ENCODE measurements around the gene MINDY4. TPM values are rescaled to one million over a fixed set of nuclear protein-coding genes. Genes with fewer than 3 reads are reported as not detected.

The MINDY4 gene
- total and polyA plus RNA-seq, 8 donors: 8.0 to 56.0 (median 17.4) TPM

DNA sequence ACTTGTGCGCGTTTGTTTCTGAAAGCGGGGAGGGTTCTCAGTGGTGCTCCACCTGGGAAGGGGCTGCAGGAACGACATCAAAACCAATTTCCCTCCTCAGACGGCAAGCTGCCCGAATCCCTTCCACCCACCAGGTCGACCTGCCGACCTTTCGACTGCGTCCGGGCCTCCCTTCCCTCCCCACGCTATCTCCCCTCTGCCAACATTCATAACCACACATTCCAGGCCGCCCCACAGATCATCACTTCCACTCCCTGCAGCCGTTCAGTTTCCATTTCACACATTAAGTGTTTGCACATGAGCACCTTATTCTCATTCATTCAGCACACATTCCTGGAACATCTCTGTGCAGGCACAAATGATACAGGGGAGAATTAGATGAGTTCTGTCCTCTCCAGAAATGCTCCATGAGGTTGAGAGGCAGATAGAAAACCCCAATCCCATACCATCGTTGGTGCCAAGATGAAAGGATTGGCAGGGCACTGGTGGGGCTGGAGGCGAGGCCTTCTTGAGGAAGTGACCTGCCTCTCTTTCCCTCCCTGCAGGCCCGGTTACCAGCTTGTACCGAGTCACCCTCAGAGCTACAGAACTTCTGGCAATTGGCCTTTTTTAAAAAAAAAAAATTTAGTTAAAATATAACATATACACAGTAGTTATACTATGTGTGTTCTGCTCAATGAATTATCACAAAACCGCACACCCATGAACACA, 70.0 kb downstream of the MINDY4 start:
- Histone ChIP-seq H3K36me3 (no peaks in the 10 kb centered on the region), H3K27ac (no peak overlapping the region)
- ATAC-seq: peak; percentile 3

DNA sequence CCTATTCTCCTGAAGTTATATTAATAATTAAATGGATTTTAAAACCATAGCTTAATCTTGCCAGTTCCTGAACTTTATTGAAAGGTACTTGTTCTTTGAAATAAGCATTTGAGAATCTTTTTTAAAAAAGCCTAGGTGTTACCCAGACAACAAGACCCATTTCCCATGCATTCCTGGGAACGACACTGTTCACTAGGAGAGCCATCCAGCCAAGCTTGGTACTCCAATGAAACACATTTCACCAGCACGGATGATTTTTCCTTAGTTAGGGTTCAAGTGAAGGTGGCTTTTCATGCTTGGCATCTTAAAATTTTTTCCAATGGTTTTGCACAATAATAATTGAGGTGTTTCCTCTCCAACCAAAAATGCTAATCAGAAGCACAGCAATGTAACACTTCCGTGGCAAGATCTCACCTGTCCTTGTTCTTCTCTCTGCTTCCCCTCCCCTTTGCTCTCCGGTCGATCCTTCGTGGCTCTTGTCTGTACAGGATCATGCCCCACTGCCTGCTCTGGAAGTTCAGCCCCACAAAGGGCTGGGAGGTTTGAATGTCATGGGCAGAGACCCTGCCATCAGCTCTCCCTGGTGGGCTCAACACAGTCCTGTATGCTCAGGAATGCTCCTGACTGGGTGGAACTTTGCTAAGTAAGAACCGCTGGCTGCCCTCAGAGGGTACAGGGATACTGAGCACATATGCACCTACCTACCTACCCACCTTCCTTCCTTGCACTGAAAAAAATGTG, 70.8 kb downstream of the MINDY4 start:
- H3K27me3 ChIP-seq: no peaks in the 10 kb centered on the region
- DNase-seq: no peak
- no peak overlapping the region for H3K4me3 ChIP-seq
- no peaks in the 10 kb centered on the region for H3K36me3 ChIP-seq
- H3K27ac ChIP-seq: peak overlapping the region in 1 of 2 donors; percentile 35
- TF ChIP-seq, protein P1, sequence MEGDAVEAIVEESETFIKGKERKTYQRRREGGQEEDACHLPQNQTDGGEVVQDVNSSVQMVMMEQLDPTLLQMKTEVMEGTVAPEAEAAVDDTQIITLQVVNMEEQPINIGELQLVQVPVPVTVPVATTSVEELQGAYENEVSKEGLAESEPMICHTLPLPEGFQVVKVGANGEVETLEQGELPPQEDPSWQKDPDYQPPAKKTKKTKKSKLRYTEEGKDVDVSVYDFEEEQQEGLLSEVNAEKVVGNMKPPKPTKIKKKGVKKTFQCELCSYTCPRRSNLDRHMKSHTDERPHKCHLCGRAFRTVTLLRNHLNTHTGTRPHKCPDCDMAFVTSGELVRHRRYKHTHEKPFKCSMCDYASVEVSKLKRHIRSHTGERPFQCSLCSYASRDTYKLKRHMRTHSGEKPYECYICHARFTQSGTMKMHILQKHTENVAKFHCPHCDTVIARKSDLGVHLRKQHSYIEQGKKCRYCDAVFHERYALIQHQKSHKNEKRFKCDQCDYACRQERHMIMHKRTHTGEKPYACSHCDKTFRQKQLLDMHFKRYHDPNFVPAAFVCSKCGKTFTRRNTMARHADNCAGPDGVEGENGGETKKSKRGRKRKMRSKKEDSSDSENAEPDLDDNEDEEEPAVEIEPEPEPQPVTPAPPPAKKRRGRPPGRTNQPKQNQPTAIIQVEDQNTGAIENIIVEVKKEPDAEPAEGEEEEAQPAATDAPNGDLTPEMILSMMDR (IDR thresholded peaks at IDR 0.05): no peak
- no peaks in the 10 kb centered on the region for H3K9me3 ChIP-seq
- no peak for ATAC-seq
- H3K4me1 ChIP-seq: peaks cover 19 to 25% of the 10 kb centered on the region in 2 donors
- intact Hi-C loops (cut with DNase I): no loop called here

More for the DNA sequence above, 70.0 kb downstream of the MINDY4 start:
- Histone ChIP-seq H3K27me3 (no peaks in the 10 kb centered on the region), H3K4me3 (no peak overlapping the region), H3K9me3 (no peaks in the 10 kb centered on the region), H3K4me1 (peaks cover 19% of the 10 kb centered on the region in 2 donors)
- intact Hi-C loops (cut with DNase I): no loop called here
- DNase-seq: no peak
- TF ChIP-seq, protein P1 (IDR thresholded peaks at IDR 0.05): no peak

DNA sequence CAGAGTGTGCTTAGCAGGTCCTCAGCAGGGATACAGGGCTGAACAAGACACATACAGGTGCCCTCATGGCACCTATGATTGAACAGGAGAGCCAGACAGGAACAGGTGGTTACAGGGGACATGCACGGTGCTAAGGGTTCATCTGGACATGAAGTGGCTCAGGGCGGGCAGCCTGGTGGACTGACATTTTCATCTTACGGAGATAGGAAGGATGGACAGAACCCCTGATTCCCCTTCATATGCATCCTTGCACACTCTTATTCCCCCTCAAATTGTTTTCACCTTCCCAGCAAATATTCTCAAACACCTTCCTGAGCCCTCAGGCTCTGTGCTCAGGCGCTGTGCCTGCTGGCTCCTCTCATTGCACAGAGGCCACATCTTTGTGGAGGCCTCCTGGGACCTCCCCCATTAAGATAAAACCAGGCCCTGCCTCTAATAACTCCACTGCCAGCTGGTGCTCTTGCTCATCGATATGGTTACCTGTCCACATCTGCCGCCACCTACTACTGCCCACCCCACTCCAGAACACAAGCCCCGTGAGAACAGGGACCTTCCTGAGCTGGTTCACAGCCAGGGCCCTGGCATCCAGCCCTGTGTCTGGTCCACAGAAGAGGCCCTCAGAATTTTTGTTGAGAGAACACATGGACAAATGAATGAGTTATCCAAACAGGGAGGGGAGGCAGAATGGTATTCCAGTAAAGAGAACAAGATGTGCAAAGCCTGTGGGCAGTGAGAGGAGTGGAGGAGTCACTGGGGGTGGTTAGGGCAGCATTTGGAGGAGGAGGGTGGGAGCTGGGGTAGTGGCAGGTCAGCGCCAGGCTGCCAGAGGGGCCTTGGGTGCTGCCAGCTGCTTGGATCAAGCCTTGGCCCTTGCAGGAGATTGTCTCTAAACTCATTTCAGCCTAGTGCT, 71.6 kb downstream of the MINDY4 start:
- DNase-seq (no peak), ATAC-seq (peak; percentile 49)
- TF ChIP-seq, protein P1 (IDR thresholded peaks at IDR 0.05): no peak
- Histone ChIP-seq H3K27ac (peak overlapping the region; percentile 55 to 62), H3K4me1 (peaks cover 19 to 25% of the 10 kb centered on the region in 2 donors), H3K27me3 (no peaks in the 10 kb centered on the region), H3K4me3 (no peak overlapping the region), H3K9me3 (no peaks in the 10 kb centered on the region), H3K36me3 (no peaks in the 10 kb centered on the region)
- intact Hi-C loops (cut with DNase I): no loop called here

DNA sequence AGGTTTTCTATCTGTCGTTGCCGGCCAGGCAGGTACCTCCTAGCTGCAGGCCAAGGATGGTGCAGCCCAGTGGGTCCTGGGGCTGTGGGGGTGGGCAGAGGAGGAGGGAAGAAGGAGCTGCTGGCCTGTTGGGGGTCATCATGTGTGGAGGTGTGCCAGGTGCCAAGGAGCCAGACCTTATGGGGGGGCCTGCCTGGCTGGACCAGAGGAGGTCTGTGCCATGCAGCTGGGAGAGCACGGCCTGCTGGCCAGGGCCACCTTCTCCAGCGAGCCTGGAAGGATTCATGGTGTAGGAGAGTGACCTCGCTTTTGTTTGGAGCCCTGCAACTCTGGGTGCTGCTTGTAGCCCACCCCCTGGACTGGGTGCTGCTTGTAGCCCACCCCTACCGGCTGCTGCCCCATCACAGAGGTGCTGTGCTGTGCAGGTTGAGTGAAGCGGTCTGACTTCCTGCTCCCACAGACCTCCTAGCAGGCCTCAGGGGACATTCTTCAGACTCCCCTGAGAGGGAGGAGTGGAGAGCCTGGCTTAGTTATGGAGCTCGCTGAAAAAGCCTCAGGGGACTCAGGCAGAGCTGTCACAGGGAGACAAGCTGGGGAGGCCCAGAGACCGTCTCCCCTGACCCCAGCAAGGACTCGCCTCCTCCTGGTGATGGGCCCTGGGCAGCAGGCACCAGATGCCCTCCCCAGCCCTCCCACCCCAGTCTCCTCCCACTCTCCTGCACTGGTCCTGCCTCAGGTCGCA, 72.7 kb downstream of the MINDY4 start:
- H3K4me3 ChIP-seq: no peak overlapping the region
- no peaks in the 10 kb centered on the region for H3K27me3 ChIP-seq
- DNase-seq: no peak
- intact Hi-C loops (cut with DNase I): no loop called here
- H3K27ac ChIP-seq: peak overlapping the region; percentile 55 to 62
- H3K36me3 ChIP-seq: no peaks in the 10 kb centered on the region
- H3K4me1 ChIP-seq: peaks cover 19 to 25% of the 10 kb centered on the region in 2 donors
- ATAC-seq: no peak
- TF ChIP-seq, protein P1 (IDR thresholded peaks at IDR 0.05): no peak
- H3K9me3 ChIP-seq: no peaks in the 10 kb centered on the region
